K562 (cell line): ENCODE data around the gene NSG2.

Source experiments
- CEBPB ChIP-seq: fragments of 450-650 bp; IDR thresholded peaks from 2 replicates; pipeline ENCODE4 v1.6.1; 2016; ENCODE audit warnings: missing genetic modification characterization, missing compliant biosample characterization
- CTCF ChIP-seq, 3 experiments: IDR thresholded peaks in 2 of 3; conservative IDR thresholded peaks in 1 of 3; 2 replicates each; pipeline ENCODE4 v1.5.1; 2011 to 2012; ENCODE audit warnings: low read length in 3 of 3, mild to moderate bottlenecking in 3 of 3, control low read depth in 2 of 3, improper control_type of control experiment in 1 of 3, inconsistent platforms in 1 of 3, low read depth in 1 of 3, mixed read lengths in 1 of 3, moderate library complexity in 1 of 3; ENCODE audit not compliant: insufficient read depth in 2 of 3
- EP400 ChIP-seq: fragments of 450-650 bp; IDR thresholded peaks from 2 replicates; pipeline ENCODE4 v1.6.1; 2017; ENCODE audit warnings: antibody characterized with exemption, mild to moderate bottlenecking, moderate library complexity
- EZH2 ChIP-seq: IDR thresholded peaks from 2 replicates; pipeline ENCODE4 v1.6.1; 2012; ENCODE audit warnings: low read depth, mild to moderate bottlenecking, inconsistent platforms, low read length, borderline replicate concordance
- FOSL1 ChIP-seq: fragments of 200-800 bp; sonication (Bioruptor generic); conservative IDR thresholded peaks from 2 replicates; pipeline ENCODE4 v1.6.1; 2016; ENCODE audit warnings: missing genetic modification characterization, missing compliant biosample characterization
- HDAC2 ChIP-seq: fragments of 450-650 bp; IDR thresholded peaks from 2 replicates; pipeline ENCODE4 v1.6.1; 2016; ENCODE audit warnings: mild to moderate bottlenecking
- KAT7 ChIP-seq: sonication (generic); formaldehyde crosslinking; IDR thresholded peaks from 2 replicates; pipeline ENCODE4 v1.8.0; 2022; ENCODE audit warnings: missing genetic modification reagents, mild to moderate bottlenecking, borderline replicate concordance
- NFYB ChIP-seq: IDR thresholded peaks from 2 replicates; pipeline ENCODE4 v1.6.1; 2011; ENCODE audit warnings: mild to moderate bottlenecking, moderate library complexity; ENCODE audit not compliant: insufficient read length; ENCODE audit errors: extremely low read depth
- PHF8 ChIP-seq: fragments of 200-600 bp; sonication (generic); IDR thresholded peaks from 2 replicates; pipeline ENCODE4 v1.6.1; 2012; ENCODE audit warnings: mixed run types, mild to moderate bottlenecking, inconsistent platforms, low read length, moderate library complexity, borderline replicate concordance
- SMAD2 ChIP-seq: fragments of 150-350 bp; IDR thresholded peaks from 2 replicates; pipeline ENCODE4 v1.6.1; 2014; ENCODE audit warnings: low read depth, mild to moderate bottlenecking, low read length
- TEAD4 ChIP-seq, 2 experiments: sonication (generic) in 1 of 2; formaldehyde crosslinking in 1 of 2; IDR thresholded peaks; 2 replicates each; pipeline versions ENCODE4 v1.6.1 to v1.8.0; 2012 to 2022; ENCODE audit warnings: borderline replicate concordance in 1 of 2, inconsistent platforms in 1 of 2, low read length in 1 of 2, mild to moderate bottlenecking in 1 of 2, missing genetic modification reagents in 1 of 2
- ZNF445 ChIP-seq: fragments of 250-450 bp; sonication (Bioruptor Pico); IDR thresholded peaks from 2 replicates; pipeline ENCODE4 v1.4.0; 2020; ENCODE audit warnings: low read depth, mild to moderate bottlenecking, moderate library complexity

GRCh38 chr5:174071484-174071883 is 26.0 kb downstream of the NSG2 start:
- TF ChIP-seq EZH2 (no peak), HDAC2 (no peak), CEBPB (tag) (no peak), CTCF (IDR thresholded peaks at IDR 0.05 in 2 of 3, conservative IDR thresholded peaks at IDR 0.05 in 1 of 3; ENCODE audit: insufficient read depth in 2 of 3, low read depth in 1 of 3, low read length in 3 of 3) (no peak), FOSL1 (no peak), SMAD2 (no peak), TEAD4 (IDR thresholded peaks at IDR 0.05; ENCODE audit: low read length) (no peak), TEAD4 (CRISPR knock-in tag; IDR thresholded peaks at IDR 0.05; ENCODE audit: borderline replicate concordance) (no peak), NFYB (no peak), EP400 (no peak), ZNF445 (CRISPR knock-in tag) (no peak), PHF8 (no peak), KAT7 (CRISPR knock-in tag) (no peak)
